Smooth muscle cell of the coronary artery (primary cell): ENCODE results near the gene TNFAIP8L1. TPM values are rescaled to one million over a fixed set of nuclear protein-coding genes. Genes with fewer than 3 reads are reported as not detected.

ENCODE experiments used
- total RNA-seq: library from RNA; depleted of rRNA; stranded (reverse); fragments of >200 nt; gene quantifications from 2 replicates; pipeline ENCODE4 v1.2.3, GENCODE V29; 2014; ENCODE audit warnings: low replicate concordance

TNFAIP8L1 gene
- 0.94 and 3.4 TPM in 2 replicates for total RNA-seq

GRCh38 chr19:4638828-4639530 lies at the start of gene TNFAIP8L1:
TSS of gene TNFAIP8L1 (plus strand) at chr19:4639516. CDS start at chr19:4651870, 12,354 bp downstream.

GRCh38 chr19:4669723-4670480 lies 30.6 kb downstream of the TNFAIP8L1 start, which contains the start of gene MYDGF:
TSS of gene MYDGF (minus strand) at chr19:4670342. CDS start at chr19:4670334, 8 bp downstream.

Other genes starting within 250 kb of the TNFAIP8L1 start
- 19.4 and 30.4 TPM in 2 replicates for gene SH3GL1, start 239.0 kb upstream of the TNFAIP8L1 start, total RNA-seq
- 4.8 and 6.3 TPM in 2 replicates for gene CHAF1A, start 236.9 kb upstream of the TNFAIP8L1 start, total RNA-seq
- gene UBXN6, start 181.7 kb upstream of the TNFAIP8L1 start, total RNA-seq, result 115 and 127 TPM in 2 replicates
- gene HDGFL2, start 167.2 kb upstream of the TNFAIP8L1 start, total RNA-seq, result 59.7 and 62.3 TPM in 2 replicates
- 0.15 and 0.59 TPM in 2 replicates for gene PLIN4, start 121.0 kb upstream of the TNFAIP8L1 start, total RNA-seq
- not detected in 2 replicates for gene PLIN5, start 104.3 kb upstream of the TNFAIP8L1 start, total RNA-seq
- not detected in 2 replicates for gene LRG1, start 99.5 kb upstream of the TNFAIP8L1 start, total RNA-seq
- gene SEMA6B, start 79.8 kb upstream of the TNFAIP8L1 start, total RNA-seq, result 0.38 and 1.2 TPM in 2 replicates
- gene MYDGF, start 30.8 kb downstream of the TNFAIP8L1 start, total RNA-seq, result 247 and 295 TPM in 2 replicates
- gene DPP9, start 84.3 kb downstream of the TNFAIP8L1 start, total RNA-seq, result 9.7 and 18.1 TPM in 2 replicates
- 8.3 and 12.3 TPM in 2 replicates for gene FEM1A, start 152.2 kb downstream of the TNFAIP8L1 start, total RNA-seq
- gene TICAM1, start 192.2 kb downstream of the TNFAIP8L1 start, total RNA-seq, result 0.59 and 2.3 TPM in 2 replicates
- 242 and 502 TPM in 2 replicates for gene PLIN3, start 228.2 kb downstream of the TNFAIP8L1 start, total RNA-seq